GM13976 (cell line): ENCODE measurements around the gene DSCAML1.

Experiments used
- DNase-seq: peaks from one replicate; pipeline ENCODE4 v3.0.0; 2012; ENCODE audit warnings: low spot score
- in situ Hi-C: fragments of 300-500 bp; cut with MboI; formaldehyde crosslinking; loops from one replicate; pipeline ENCODE4 v1.12.0; 2022; ENCODE audit warnings: low sequenced_read_pairs, mixed read lengths, inconsistent platforms; ENCODE audit not compliant: unreplicated experiment
- TF ChIP-seq, protein P1 (sequence below): IDR thresholded peaks from 2 replicates; pipeline ENCODE4 v1.5.1; 2012; ENCODE audit warnings: borderline replicate concordance, mild to moderate bottlenecking; ENCODE audit not compliant: insufficient read depth; ENCODE audit errors: extremely low read depth, missing control alignments, control extremely low read depth

Gene DSCAML1

DNA sequence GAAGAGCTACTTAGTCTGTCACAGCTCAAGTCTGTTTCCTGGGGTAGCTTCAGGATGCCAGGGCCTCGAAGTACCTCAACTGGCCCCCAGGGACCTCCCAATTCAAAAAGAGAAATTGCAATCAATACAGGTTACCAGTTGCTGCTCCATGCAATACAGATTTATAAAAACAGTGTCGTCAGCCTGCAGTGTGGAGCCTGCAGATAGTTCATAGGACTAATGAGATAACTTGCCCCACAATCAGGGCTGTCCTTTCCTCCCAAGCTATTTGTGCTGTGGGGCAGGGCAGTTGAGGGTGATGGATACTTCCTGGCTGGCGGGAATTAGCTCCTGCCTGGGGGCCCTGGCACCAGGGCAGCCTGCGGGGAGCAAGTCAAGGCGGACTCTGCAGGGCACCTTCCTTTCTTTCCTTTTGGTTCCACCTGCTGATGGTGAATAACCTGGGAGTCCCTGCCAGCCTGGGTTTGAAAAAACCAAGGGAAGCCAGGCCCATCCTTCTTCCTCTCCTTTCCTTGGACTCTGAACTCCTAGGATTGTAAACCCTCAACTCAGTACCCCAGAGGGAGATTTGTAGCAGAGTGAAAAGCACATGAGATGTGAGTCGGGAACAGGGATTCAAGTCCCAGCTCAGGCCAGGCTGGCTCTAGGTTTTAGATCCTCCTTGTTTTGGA, 252.8 kb downstream of the DSCAML1 start:
- DNase-seq, result no peak
- TF ChIP-seq, protein P1, sequence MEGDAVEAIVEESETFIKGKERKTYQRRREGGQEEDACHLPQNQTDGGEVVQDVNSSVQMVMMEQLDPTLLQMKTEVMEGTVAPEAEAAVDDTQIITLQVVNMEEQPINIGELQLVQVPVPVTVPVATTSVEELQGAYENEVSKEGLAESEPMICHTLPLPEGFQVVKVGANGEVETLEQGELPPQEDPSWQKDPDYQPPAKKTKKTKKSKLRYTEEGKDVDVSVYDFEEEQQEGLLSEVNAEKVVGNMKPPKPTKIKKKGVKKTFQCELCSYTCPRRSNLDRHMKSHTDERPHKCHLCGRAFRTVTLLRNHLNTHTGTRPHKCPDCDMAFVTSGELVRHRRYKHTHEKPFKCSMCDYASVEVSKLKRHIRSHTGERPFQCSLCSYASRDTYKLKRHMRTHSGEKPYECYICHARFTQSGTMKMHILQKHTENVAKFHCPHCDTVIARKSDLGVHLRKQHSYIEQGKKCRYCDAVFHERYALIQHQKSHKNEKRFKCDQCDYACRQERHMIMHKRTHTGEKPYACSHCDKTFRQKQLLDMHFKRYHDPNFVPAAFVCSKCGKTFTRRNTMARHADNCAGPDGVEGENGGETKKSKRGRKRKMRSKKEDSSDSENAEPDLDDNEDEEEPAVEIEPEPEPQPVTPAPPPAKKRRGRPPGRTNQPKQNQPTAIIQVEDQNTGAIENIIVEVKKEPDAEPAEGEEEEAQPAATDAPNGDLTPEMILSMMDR, result no peak
- in situ Hi-C loops, result no loop called here

DNA sequence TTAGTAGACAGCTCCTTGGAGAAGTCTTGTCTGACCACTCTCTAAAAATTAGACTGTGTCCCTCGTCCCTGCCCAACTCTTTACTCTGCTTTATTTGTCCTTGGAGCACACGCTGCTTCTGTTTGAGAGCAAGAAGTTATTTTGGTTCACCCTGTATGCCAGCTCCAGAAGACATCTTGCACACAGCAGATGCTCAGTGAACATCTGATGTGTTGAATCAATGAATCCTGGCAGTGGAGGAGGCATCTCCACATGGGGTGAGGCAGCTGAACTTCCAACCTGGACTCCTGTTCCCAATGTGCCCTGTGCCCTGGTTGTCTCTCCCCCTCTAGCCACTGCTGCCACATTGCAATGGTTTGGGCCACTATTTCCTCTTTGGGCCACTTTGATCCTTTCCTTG, 255.8 kb downstream of the DSCAML1 start:
- no peak for DNase-seq
- in situ Hi-C loops, result no loop called here

DNA sequence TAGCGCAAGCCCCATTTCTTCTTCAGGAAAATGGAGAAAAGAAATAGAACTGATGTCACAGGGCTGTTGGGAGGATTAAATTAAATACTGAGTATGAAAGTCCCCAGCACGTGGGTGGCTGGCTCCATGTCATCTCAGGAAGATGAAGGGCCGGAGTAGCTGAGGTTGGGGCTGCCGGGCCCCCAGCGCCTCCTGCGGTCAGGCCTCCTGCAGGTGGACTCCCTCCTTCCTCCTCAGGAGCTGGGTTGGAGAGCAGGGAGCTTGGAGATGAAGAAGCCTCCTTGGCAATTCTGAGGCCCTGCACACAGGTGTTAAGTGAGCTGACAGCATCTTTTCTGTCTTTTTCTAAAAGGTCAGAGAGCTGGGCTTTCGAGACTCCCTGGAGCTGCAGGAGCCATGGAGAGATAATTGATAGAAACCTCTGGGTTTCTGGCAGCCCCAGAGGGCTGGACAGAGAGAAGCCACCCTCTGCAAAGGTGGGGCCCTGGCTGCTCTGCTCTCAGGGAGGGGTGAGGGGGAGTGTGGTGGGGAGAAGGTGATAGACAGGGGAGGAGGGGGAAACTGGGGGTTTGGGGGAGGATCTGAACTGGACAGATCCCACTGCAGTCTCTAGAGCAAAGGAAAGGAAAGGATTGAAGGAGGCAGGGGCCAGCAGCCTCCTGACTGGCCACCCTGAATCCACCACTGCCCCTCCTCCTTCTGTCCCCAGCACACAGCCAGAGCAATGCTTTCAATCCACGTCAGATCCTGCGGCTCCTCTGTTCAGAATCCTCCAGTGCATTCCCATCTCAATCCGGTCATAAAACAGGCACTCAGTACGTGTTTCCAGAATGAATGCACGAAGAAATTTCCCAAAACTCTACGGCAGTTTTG, 258.5 kb downstream of the DSCAML1 start:
- TF ChIP-seq, protein P1, result no peak
- in situ Hi-C loops, result no loop called here
- no peak for DNase-seq

More for the DNA sequence above, 255.8 kb downstream of the DSCAML1 start:
- TF ChIP-seq, protein P1, result no peak

DNA sequence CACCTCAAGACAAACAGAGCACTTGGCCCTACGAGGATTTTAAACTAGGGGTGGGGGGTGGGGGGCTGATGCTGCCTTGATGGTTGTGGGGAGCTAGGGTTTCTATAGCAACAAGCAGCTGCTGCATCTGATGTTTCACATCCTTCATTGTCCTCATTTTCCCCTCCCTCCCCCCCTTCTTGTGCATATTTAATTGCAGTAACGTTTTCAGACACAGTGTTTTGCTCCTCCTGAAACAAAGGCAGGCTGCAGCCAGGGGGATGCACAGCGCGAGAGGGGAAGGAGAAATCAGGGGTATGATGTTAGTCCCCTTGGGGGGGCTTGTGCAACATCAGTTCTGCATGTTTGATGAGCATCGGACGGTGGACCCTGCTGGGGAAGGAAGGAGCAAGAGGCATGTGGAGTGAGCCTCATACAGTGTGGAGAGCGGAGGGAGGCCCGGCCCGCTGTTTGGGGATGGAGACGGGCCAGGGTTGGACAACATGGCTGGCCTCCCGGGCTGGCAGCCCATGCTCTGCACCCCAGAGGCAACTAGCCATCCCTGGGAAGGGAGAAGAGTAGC, 261.1 kb downstream of the DSCAML1 start:
- TF ChIP-seq, protein P1, result no peak
- in situ Hi-C loops, result no loop called here
- DNase-seq, result no peak

DNA sequence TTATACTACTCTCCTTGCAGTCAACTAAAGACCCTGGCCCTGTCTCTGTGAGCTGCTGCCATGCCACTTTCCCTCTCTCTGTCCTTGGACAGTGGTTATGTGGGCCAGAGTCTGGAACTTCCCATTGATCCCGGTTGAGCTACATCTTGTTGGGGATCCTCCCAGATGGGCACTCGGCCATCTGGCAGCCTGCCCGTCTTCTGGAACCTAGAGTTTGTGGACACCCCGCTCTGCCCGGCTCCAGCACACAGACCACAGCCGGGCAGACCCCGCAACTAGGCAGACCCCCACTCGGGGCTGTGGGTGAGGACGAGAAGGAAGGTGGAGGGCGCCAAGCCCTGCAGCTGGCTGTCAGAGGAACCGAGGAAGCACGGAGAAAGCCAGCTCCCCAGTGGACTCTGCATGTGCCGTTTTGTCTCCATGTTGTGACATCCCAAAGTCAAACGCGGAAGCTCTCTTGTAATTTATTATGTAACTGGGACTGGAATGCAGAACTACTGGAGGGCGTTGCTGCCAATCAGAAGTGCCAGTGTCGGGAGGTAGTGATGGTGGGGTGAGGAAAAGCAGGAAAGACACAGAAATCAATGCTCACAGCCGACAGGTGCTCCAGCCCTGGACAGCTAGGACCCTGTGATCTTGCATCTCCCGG, 261.7 kb downstream of the DSCAML1 start:
- in situ Hi-C loops, result no loop called here
- TF ChIP-seq, protein P1, result no peak
- DNase-seq, result no peak

DNA sequence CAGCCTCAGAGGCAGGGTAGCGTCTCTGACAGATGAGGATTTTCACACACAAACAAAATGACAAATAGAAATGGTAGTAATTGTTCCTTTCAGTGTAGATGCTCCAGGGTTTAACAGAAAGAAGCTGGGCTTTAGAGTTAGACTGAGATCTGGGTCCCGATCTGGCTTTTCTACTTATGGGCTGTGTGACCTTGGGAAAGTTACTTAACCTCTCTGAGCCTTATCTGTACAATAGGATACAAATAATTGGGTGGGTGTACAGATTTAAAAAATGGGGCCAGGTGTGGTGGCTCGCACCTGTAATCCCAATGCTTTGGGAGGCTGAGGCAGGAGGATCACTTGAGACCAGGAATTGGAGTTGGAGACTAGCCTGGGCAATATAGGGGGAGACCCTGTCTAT, 264.4 kb downstream of the DSCAML1 start:
- no peak for DNase-seq
- TF ChIP-seq, protein P1, result no peak
- in situ Hi-C loops, result no loop called here
